Skeletal muscle satellite cell (primary cell): ENCODE measurements around the gene MOB3A.
"Not testable (repeated sequence)": the region's sequence is repeated elsewhere in the genome, so short reads cannot be mapped to it uniquely, and the experiment has no call there.

Experiments used
- H3K27me3 ChIP-seq: 2 replicates; pipeline ENCODE4 v1.7.0; 2013; ENCODE audit warnings: low read length; ENCODE audit not compliant: control insufficient read depth, insufficient read depth
- H3K36me3 ChIP-seq: 2 replicates; pipeline ENCODE4 v1.7.0; 2013; ENCODE audit warnings: mild to moderate bottlenecking, control low read depth, low read length; ENCODE audit not compliant: insufficient read depth
- H3K4me1 ChIP-seq: 2 replicates; pipeline ENCODE4 v1.7.0; 2013; ENCODE audit warnings: low read length; ENCODE audit not compliant: control insufficient read depth, insufficient read depth
- H3K4me2 ChIP-seq: 2 replicates; pipeline ENCODE4 v1.7.0; 2013; ENCODE audit warnings: mild to moderate bottlenecking, low read length
- H3K4me3 ChIP-seq: 2 replicates; pipeline ENCODE4 v1.7.0; 2013; ENCODE audit warnings: low read length
- H3K9ac ChIP-seq: 2 replicates; pipeline ENCODE4 v1.7.0; 2013; ENCODE audit warnings: mild to moderate bottlenecking, low read depth, low read length, moderate library complexity
- H3K9me3 ChIP-seq: replicated peaks from 2 replicates; pipeline ENCODE4 v1.7.0; 2013; ENCODE audit warnings: mild to moderate bottlenecking, control low read depth, low read length

The MOB3A gene

GRCh38 chr19:2132191-2132590 is 36.1 kb upstream of the MOB3A start:
- H3K9me3 ChIP-seq, result no peaks in the 10 kb centered on the region
- H3K4me2 ChIP-seq, result no peak overlapping the region
- no peak overlapping the region for H3K4me3 ChIP-seq
- H3K36me3 ChIP-seq, result peaks cover 60% of the 10 kb centered on the region
- no peak overlapping the region for H3K9ac ChIP-seq
- H3K4me1 ChIP-seq, result no peaks in the 10 kb centered on the region
- no peaks in the 10 kb centered on the region for H3K27me3 ChIP-seq

- H3K4me1 ChIP-seq, H3K27me3 ChIP-seq, H3K9me3 ChIP-seq, H3K4me3 ChIP-seq, H3K4me2 ChIP-seq, H3K9ac ChIP-seq: not testable (repeated sequence)
- H3K36me3 ChIP-seq, result peaks cover 58% of the 10 kb centered on the region
Observed at GRCh38 chr19:2131012-2131975, 35.2 kb upstream of the MOB3A start.

- Histone ChIP-seq H3K36me3 (peaks cover 61% of the 10 kb centered on the region), H3K9me3 (no peaks in the 10 kb centered on the region), H3K4me2 (no peak overlapping the region), H3K4me1 (no peaks in the 10 kb centered on the region), H3K27me3 (no peaks in the 10 kb centered on the region), H3K9ac (no peak overlapping the region), H3K4me3 (no peak overlapping the region)
Observed at GRCh38 chr19:2129892-2130770, 34.0 kb upstream of the MOB3A start.

- no peaks in the 10 kb centered on the region for H3K9me3 ChIP-seq
- H3K36me3 ChIP-seq, result peaks cover 62% of the 10 kb centered on the region
- no peaks in the 10 kb centered on the region for H3K27me3 ChIP-seq
- H3K4me3 ChIP-seq, result no peak overlapping the region
- no peaks in the 10 kb centered on the region for H3K4me1 ChIP-seq
- no peak overlapping the region for H3K4me2 ChIP-seq
- no peak overlapping the region for H3K9ac ChIP-seq
Observed at GRCh38 chr19:2129486-2129885, 33.4 kb upstream of the MOB3A start.

GRCh38 chr19:2129022-2129421 is 32.9 kb upstream of the MOB3A start:
- no peaks in the 10 kb centered on the region for H3K9me3 ChIP-seq
- H3K4me3 ChIP-seq, result no peak overlapping the region
- no peaks in the 10 kb centered on the region for H3K4me1 ChIP-seq
- no peaks in the 10 kb centered on the region for H3K27me3 ChIP-seq
- H3K36me3 ChIP-seq, result peaks cover 67% of the 10 kb centered on the region
- no peak overlapping the region for H3K9ac ChIP-seq
- H3K4me2 ChIP-seq, result no peak overlapping the region

- peaks cover 74% of the 10 kb centered on the region for H3K36me3 ChIP-seq
- not testable (repeated sequence) for H3K9ac ChIP-seq
Observed at GRCh38 chr19:2128252-2128651, 32.1 kb upstream of the MOB3A start.

GRCh38 chr19:2127758-2128157 is 31.6 kb upstream of the MOB3A start:
- Histone ChIP-seq H3K4me1 (no peaks in the 10 kb centered on the region), H3K9ac (no peak overlapping the region), H3K36me3 (peaks cover 74% of the 10 kb centered on the region), H3K9me3 (no peaks in the 10 kb centered on the region), H3K4me2 (no peak overlapping the region), H3K4me3 (no peak overlapping the region), H3K27me3 (no peaks in the 10 kb centered on the region)

More at GRCh38 chr19:2128252-2128651, 32.1 kb upstream of the MOB3A start:
- not testable (repeated sequence) for H3K4me2 ChIP-seq, H3K27me3 ChIP-seq, H3K4me1 ChIP-seq, H3K4me3 ChIP-seq, H3K9me3 ChIP-seq

- Histone ChIP-seq H3K9ac (no peak overlapping the region), H3K36me3 (peaks cover 74% of the 10 kb centered on the region), H3K4me3 (no peak overlapping the region), H3K4me1 (no peaks in the 10 kb centered on the region), H3K9me3 (no peaks in the 10 kb centered on the region), H3K4me2 (no peak overlapping the region), H3K27me3 (no peaks in the 10 kb centered on the region)
Observed at GRCh38 chr19:2126879-2127518, 30.9 kb upstream of the MOB3A start.

GRCh38 chr19:2123682-2124387 is 27.7 kb upstream of the MOB3A start:
- Histone ChIP-seq H3K4me2 (no peak overlapping the region), H3K9ac (no peak overlapping the region), H3K4me3 (no peak overlapping the region), H3K27me3 (no peaks in the 10 kb centered on the region), H3K36me3 (peaks cover 67% of the 10 kb centered on the region), H3K4me1 (no peaks in the 10 kb centered on the region), H3K9me3 (no peaks in the 10 kb centered on the region)

- Histone ChIP-seq H3K27me3 (no peaks in the 10 kb centered on the region), H3K9me3 (no peaks in the 10 kb centered on the region), H3K4me2 (no peak overlapping the region), H3K36me3 (peaks cover 75% of the 10 kb centered on the region), H3K4me1 (no peaks in the 10 kb centered on the region), H3K9ac (no peak overlapping the region), H3K4me3 (no peak overlapping the region)
Observed at GRCh38 chr19:2122982-2123381, 26.9 kb upstream of the MOB3A start.

- no peaks in the 10 kb centered on the region for H3K9me3 ChIP-seq
- no peaks in the 10 kb centered on the region for H3K4me1 ChIP-seq
- H3K9ac ChIP-seq, result no peak overlapping the region
- peaks cover 75% of the 10 kb centered on the region for H3K36me3 ChIP-seq
- no peak overlapping the region for H3K4me2 ChIP-seq
- no peaks in the 10 kb centered on the region for H3K27me3 ChIP-seq
- H3K4me3 ChIP-seq, result no peak overlapping the region
Observed at GRCh38 chr19:2122251-2122650, 26.1 kb upstream of the MOB3A start.
